Measurements from ENCODE around the gene MBD5. TPM values are rescaled to one million over a fixed set of nuclear protein-coding genes. Genes with fewer than 3 reads are reported as not detected.
"Not testable (repeated sequence)": the region's sequence is repeated elsewhere in the genome, so short reads cannot be mapped to it uniquely, and the experiment has no call there.

The MBD5 gene
- total RNA-seq, 1 donor from 2014 or later: 46.5 TPM

GRCh38 chr2:148519013-148519412 lies 498.1 kb downstream of the MBD5 start:
- no peak for DNase-seq (ENCODE audit: low read depth)

GRCh38 chr2:148521181-148521580 lies 500.3 kb downstream of the MBD5 start:
- no peak for DNase-seq (ENCODE audit: low read depth)

- DNase-seq (ENCODE audit: low read depth): no peak
Observed at GRCh38 chr2:148523315-148523714, 502.4 kb downstream of the MBD5 start.

GRCh38 chr2:148524519-148524919 lies 503.6 kb downstream of the MBD5 start:
- no peak for DNase-seq (ENCODE audit: low read depth)

GRCh38 chr2:148525130-148525529 lies 504.2 kb downstream of the MBD5 start:
- DNase-seq (ENCODE audit: low read depth): no peak

GRCh38 chr2:148526509-148527346 lies 505.8 kb downstream of the MBD5 start:
- no peak for DNase-seq (ENCODE audit: low read depth)

- no peak for DNase-seq (ENCODE audit: low read depth)
Observed at GRCh38 chr2:148527488-148528340, 506.8 kb downstream of the MBD5 start.

- no peak for DNase-seq (ENCODE audit: low read depth)
Observed at GRCh38 chr2:148528356-148529064, 507.6 kb downstream of the MBD5 start.

- DNase-seq (ENCODE audit: low read depth): no peak
Observed at GRCh38 chr2:148529745-148530144, 508.9 kb downstream of the MBD5 start.

- DNase-seq (ENCODE audit: low read depth): no peak
Observed at GRCh38 chr2:148530350-148530749, 509.5 kb downstream of the MBD5 start.

- DNase-seq (ENCODE audit: low read depth): no peak
Observed at GRCh38 chr2:148531235-148531634, 510.3 kb downstream of the MBD5 start.

GRCh38 chr2:148531669-148532428 lies 511.0 kb downstream of the MBD5 start:
- DNase-seq (ENCODE audit: low read depth): no peak

- DNase-seq (ENCODE audit: low read depth): no peak
Observed at GRCh38 chr2:148533004-148533403, 512.1 kb downstream of the MBD5 start.

- DNase-seq (ENCODE audit: low read depth): no peak
Observed at GRCh38 chr2:148533685-148534084, 512.8 kb downstream of the MBD5 start.

GRCh38 chr2:148534416-148535204 lies 513.7 kb downstream of the MBD5 start:
- DNase-seq (ENCODE audit: low read depth): no peak

GRCh38 chr2:148538375-148538774 lies 517.5 kb downstream of the MBD5 start:
- DNase-seq (ENCODE audit: low read depth): no peak

- no peak for DNase-seq (ENCODE audit: low read depth)
Observed at GRCh38 chr2:148540022-148540421, 519.1 kb downstream of the MBD5 start.

GRCh38 chr2:148541792-148542191 lies 520.9 kb downstream of the MBD5 start:
- no peak for DNase-seq (ENCODE audit: low read depth)

GRCh38 chr2:148542614-148543013 lies 521.7 kb downstream of the MBD5 start:
- no peak for DNase-seq (ENCODE audit: low read depth)

GRCh38 chr2:148543088-148543540 lies 522.2 kb downstream of the MBD5 start:
- DNase-seq (ENCODE audit: low read depth): not testable (repeated sequence)
